NCI-H146 treated with DMSO at 0.1 percent for 48 hours (cell line): ENCODE results near the gene RAP1GAP2.
A peak's percentile ranks its signal among the peaks of the same experiment; 100 is the strongest.
"Not testable (repeated sequence)": the region's sequence is repeated elsewhere in the genome, so short reads cannot be mapped to it uniquely, and the experiment has no call there.

Experiments used
- DNase-seq: peaks from one replicate; lab custom pipeline; 2025; ENCODE audit not compliant: unreplicated experiment; lab: John Stamatoyannopoulos, UW

RAP1GAP2 gene

GRCh38 chr17:2796164-2797125 lies at the start of gene RAP1GAP2:
RAP1GAP2 (plus strand) TSS chr17:2796438; CDS start chr17:2796528, 90 bp downstream.
- DNase-seq, result no peak

GRCh38 chr17:2749058-2749783 lies 47.0 kb upstream of the RAP1GAP2 start, which contains the start of gene CCDC92B:
CCDC92B (minus strand) TSS chr17:2749652; CDS start chr17:2735145, 14,507 bp downstream.
- peak; percentile 21 for DNase-seq

DNA sequence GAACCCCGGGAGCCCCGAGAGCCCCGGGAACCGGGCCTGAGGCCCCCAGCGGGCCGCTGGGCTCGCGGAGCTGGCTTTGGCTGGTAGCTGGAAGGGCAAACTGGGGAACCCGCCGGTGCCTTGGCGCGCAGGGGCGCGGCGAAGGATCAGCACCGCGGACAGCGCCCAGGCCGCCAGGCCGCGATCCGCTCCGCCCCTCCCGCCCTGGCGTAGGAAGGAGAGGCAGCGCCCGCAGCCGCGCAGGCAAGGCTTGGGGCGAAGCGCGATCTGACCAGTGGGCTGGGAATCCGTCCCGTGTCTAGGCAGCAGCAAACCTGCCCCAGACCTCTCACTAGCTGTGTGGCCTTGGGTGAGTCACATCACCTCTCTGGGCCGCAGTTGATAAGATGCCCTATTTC lies 46.5 kb upstream of the RAP1GAP2 start:
- DNase-seq, result peak; percentile 42

- DNase-seq, result no peak
These were observed 45.5 kb upstream of the RAP1GAP2 start for GRCh38 chr17:2750721-2751120.

GRCh38 chr17:2751491-2751890 lies 44.7 kb upstream of the RAP1GAP2 start:
- DNase-seq, result no peak

DNA sequence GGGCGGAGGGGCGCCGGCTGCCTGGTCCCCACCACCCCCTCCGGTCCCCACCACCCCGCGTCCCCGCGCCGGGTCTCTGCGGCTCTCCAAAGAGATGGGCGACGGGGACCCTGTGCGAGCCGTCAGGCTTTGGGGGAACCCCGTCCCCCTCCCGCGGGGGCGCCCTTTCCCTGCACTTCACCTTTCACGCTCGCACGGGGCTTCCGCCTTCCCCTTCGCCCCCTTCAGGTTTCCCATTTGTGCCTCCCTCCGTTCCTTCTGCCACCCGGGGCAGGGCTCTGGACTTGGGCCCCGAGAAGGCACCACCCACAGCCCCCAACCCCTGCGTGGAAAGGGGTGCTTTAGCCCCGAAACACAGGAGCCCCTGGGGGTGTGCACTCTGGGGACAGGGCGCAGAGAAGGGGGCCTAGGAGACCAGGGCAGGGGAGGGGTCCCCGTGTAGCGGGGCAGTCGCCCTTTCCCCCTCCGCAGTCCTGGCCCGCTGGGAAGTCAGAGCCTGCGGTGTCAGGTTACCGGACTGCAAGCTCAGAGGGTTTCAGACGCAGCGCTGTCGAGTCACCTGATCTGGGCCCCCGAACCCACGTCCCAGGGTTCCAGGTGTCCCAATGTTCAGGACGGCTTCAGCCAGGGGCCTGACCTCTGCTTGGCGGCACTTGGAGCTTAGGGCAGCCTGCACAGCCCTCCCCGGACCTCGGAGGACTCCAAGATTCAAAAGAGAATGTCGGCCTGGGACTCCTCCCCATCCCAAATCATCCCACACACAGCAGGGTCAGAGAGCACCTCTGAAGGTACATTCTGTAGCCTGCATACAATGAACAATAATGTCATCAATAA lies 40.1 kb upstream of the RAP1GAP2 start:
- DNase-seq, result peak; percentile 20

DNA sequence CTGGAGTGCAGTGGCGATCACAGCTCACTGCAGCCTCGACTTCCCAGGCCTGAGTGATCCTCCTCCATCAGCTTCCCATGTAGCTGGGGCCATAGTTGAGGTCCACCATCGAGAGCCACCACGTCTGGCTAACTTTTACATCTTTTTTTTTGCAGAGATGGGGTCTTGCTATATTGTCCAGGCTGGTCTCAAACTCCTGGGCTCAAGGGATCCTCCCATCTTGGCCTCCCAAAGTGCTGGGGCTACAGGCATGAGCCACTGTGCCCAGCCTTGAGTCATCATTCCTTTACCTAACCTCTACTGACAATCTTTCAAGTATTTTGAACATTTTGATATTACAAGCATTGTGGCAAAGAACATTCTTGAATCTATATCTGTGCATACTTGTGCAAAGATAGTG lies 37.4 kb upstream of the RAP1GAP2 start:
- DNase-seq, result no peak

- DNase-seq, result no peak
These were observed 26.1 kb upstream of the RAP1GAP2 start for GRCh38 chr17:2770129-2770528.

DNA sequence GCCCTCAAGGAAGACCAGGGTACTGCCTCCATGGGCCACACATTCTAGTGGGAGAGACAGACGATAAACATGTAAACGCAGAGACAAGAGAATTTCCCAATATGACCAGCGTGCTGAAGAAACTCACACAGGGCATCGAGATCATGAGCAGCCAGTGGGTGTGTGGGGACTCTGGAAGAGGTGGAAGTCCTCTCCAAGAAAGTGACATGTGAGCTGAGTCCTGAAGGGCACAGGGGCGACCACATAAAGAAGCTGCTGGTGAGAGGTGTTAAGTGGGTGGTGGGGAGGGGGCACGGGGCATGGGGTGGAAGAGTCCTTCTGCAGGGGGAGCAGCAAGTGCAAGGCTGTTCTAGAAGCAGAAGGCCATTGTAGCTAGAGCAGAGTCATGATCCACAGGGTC lies 21.0 kb upstream of the RAP1GAP2 start:
- no peak for DNase-seq

- DNase-seq, result peak; percentile 65
These were observed 19.5 kb upstream of the RAP1GAP2 start for GRCh38 chr17:2776589-2777241.

- no peak for DNase-seq
These were observed 18.9 kb upstream of the RAP1GAP2 start for GRCh38 chr17:2777242-2777867.

GRCh38 chr17:2778489-2778888 lies 17.7 kb upstream of the RAP1GAP2 start:
- no peak for DNase-seq

GRCh38 chr17:2779545-2779944 lies 16.7 kb upstream of the RAP1GAP2 start:
- DNase-seq, result no peak

DNA sequence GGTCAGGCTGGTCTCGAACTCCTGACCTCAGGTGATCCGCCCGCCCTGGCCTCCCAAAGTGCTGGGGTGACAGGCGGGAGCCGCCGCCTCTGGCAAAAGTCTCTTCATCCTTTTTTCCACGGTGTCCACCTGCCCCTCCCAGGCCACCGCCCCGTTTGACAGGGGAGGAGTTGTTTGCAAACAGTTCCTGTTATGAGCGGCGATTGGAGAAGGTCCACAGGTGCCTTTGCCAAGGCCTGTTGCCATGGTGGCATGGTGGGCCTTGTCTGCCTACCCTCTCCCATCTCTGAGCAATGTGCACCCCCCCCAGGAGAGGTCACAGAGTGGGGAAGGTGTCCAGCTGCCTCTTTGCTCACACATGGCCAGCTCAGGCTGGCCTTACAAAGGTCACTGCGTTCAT lies 16.0 kb upstream of the RAP1GAP2 start:
- no peak for DNase-seq

DNA sequence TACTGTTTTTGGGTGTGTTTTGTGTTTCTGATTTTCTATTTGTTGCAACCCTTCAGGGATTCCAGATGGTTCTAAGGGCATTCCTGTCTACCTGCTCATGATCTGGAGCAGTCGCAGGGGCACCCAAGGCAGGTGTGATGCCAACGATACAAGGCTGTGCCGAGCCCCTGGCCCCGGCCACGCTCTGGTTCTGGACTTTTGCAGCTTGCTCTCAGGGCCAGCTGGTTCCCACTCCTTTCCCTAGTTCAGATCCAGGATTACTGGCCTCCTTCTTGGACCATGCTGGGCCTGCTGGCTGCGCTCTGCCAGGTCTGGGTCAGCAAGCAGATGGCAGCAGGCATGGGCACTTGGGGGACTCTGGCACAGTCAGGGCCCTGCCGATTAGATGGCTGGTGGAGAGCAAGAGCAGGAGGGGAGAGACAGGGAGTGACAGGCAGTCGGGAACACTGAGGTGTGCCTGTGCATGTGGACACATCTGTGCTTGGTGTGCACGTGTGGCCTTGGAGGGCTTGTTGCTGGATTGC lies 15.2 kb upstream of the RAP1GAP2 start:
- DNase-seq, result no peak

DNA sequence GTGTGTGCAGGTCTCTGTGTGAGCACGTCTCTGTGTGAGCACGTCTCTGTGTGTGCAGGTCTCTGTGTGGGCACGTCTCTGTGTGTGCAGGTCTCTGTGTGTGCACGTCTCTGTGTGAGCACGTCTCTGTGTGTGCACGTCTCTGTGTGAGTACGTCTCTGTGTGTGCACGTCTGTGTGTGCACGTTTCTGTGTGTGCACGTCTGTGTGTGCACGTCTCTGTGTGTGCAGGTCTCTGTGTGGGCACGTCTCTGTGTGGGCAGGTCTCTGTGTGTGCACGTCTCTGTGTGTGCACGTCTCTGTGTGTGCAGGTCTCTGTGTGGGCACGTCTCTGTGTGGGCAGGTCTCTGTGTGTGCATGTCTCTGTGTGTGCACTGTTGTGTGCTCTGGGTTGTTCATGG lies 14.6 kb upstream of the RAP1GAP2 start:
- DNase-seq, result not testable (repeated sequence)

GRCh38 chr17:2782055-2782454 lies 14.2 kb upstream of the RAP1GAP2 start:
- no peak for DNase-seq

- no peak for DNase-seq
These were observed 12.8 kb upstream of the RAP1GAP2 start for GRCh38 chr17:2783310-2784030.

DNA sequence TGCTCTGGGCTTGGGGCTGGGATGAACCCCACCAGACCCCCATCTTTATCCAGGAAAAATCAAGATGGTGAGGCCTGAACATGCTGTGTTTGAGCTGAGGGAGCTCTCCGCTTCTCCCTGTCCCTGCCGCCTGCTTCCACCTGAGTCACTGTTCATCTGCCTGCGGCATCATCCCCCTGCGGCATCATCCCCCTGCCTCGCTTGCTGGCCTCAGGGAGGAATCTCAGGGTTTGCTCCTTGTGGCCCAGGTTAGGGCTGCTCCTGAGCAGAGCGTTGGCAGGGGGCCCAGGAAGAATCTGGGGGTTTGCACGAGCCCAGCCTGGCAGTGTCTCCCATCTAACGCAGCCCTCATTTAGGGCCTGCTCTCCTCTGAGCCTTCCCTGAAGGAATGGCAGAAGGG lies 11.4 kb upstream of the RAP1GAP2 start:
- no peak for DNase-seq
